ENCODE data around the gene ASMTL.
A peak's percentile ranks its signal among the peaks of the same experiment; 100 is the strongest.
"Not testable (repeated sequence)": the region's sequence is repeated elsewhere in the genome, so short reads cannot be mapped to it uniquely, and the experiment has no call there.

ASMTL gene, protein sequence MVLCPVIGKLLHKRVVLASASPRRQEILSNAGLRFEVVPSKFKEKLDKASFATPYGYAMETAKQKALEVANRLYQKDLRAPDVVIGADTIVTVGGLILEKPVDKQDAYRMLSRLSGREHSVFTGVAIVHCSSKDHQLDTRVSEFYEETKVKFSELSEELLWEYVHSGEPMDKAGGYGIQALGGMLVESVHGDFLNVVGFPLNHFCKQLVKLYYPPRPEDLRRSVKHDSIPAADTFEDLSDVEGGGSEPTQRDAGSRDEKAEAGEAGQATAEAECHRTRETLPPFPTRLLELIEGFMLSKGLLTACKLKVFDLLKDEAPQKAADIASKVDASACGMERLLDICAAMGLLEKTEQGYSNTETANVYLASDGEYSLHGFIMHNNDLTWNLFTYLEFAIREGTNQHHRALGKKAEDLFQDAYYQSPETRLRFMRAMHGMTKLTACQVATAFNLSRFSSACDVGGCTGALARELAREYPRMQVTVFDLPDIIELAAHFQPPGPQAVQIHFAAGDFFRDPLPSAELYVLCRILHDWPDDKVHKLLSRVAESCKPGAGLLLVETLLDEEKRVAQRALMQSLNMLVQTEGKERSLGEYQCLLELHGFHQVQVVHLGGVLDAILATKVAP

DNA sequence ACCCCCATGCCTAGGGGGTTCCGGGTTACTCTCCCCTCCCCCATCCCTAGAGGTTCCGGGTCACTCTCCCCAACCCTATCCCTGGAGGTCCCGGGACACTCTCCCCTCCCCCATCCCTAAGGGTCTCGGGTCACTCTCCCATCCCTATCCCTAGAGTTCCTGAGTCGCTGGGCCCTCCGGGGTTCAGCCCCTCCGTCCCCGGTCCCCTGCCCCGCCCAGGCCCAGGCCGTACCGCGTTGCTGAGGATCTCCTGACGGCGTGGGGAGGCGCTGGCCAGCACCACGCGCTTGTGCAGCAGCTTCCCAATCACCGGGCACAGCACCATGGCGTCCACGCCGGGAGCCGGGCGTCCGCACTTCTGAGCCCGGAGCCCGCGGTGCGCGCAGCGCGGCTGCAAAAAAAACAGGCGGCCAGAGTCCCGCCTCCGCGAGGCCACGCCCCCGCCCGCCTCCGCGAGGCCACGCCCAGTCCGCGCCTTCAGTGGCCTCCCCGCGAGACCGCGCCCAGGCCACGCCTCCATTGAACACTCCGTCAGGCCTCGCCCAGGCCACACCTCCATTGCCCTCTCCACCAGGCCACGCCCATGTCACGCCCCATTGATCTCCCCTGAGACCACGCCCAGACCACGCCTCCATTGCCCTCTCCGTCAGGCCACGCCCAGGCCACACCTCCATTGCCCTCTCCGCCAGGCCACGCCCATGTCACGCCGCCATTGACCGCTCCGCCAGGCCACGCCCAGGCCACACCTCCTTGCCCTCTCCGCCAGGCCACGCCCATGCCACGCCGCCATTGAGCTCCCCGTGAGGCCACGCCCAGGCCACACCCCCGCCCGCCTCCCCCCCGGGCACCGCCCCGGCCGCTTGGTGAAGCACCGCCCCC is at the start of gene ASMTL:
ASMTL (minus strand) TSS at position 394 of the 879 bp plus-strand sequence; CDS start at position 325, 69 bp downstream.
- peak; percentile 100 for DNase-seq (ENCODE audit: low read depth in 2 of 2)

DNA sequence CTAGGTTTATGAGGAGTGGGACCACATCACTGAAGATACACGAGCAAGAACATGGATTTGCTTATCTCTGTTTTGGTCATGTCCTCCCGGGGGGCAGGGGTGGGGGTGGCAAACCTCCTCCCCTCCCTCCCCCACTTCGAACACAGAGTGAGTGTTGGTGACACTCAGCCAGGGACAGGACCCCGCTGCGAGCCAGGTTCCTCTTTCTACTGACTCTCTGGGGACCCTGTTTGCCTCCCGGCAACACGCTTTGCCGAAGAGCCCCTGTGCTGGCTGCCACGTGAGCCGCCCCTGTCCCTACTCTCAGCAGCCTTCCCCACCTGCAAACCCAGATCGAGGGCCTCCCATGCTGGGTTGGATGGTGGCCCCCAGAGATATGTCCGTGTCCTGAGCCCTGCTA is 49.5 kb upstream of the ASMTL start:
- no peak for DNase-seq (ENCODE audit: low read depth in 2 of 2)

DNA sequence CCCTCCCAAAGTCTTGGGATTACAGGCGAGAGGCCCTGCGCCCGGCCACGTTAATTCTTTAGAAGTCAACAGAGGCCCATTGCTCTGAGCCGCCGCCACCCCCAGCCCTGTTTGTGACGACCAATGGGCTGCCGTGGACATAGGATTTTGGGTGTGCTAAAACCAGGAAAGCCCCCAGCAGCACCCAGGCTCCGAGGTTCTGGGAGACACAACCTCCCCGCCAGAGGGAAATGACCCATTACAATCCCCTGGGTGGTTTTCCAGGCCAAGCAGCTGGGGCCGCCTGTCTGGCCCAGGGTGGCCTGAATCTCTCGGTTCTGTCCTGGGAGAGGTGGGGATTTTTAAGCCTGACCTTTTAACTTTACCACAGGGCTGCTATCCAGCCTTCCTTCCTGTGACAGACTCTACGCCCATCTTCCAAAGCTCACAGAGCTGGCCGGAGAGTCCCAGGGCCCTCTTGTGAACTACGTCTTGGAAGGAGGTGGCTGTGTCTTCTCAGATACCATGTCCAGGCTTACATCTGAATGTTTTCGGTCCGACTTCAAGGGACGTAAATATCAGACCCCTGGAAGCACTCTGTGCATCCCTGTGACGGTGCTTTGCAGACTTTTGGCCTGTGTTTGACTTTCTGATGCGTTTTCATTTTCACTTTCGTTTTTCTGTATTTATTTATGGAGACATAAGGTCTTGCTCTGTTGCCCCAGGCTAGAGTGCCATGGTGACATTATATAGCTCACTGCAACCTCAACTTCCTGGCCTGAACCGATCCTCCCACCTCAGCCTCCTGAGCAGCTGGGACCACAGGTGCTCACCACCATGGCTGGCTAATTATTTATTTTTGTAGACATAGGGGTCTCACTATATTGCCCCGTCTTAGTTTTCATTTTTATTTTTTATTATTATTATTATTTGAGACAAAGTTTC is 48.3 kb upstream of the ASMTL start:
- DNase-seq (ENCODE audit: low read depth in 2 of 2) = no peak

DNA sequence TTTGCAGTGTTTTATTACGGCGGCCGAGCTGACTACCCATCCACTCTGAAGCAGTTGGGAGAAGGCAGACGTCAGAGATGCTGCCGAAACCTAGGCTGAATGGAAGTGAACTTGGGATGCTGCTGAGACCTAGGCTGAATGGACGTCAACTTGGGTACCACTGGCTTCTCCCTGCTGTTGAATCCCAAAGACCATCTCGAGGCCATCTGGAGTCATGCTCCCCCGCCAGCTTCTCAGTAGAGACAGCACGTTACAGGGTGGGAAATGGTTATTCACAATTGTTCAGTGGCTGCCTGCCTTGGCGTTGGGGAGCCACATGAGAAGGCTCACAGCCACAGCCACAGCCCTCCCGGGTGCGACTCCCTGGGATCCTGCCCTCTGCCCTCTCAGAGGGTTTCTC is 43.4 kb upstream of the ASMTL start:
- DNase-seq (ENCODE audit: low read depth in 2 of 2) = no peak

DNA sequence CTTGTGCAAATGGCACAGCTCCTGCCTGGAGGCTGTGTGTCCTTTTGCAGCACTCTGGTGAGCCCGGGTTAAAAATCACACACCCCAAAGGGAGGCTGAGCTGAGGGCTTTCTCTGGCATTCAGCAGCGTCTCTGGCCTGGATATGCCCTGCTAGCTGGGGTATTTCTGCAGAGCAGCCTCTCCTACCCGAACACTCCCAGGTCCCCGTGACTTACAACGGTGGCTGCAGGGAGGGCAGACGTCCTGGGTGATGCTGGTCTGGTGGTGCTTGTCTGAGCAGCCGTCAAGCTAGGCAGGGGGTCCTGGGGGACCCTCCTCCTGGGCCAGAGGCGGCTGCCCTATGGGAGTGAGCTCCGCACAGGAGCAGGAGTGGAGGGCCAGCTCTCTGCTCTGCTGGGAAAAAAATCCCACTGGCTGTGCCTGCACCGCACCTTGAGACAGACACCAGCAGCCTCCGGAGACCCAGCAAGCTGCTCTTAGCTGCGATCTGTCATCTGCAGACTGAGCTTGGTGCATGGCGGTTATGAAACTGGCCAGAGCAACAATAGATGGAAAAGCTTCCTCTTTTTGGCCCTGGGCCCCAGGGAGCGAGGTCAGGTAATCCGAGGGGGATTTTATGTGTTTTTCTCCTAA is 41.3 kb upstream of the ASMTL start:
- DNase-seq (ENCODE audit: low read depth in 2 of 2) = no peak

DNA sequence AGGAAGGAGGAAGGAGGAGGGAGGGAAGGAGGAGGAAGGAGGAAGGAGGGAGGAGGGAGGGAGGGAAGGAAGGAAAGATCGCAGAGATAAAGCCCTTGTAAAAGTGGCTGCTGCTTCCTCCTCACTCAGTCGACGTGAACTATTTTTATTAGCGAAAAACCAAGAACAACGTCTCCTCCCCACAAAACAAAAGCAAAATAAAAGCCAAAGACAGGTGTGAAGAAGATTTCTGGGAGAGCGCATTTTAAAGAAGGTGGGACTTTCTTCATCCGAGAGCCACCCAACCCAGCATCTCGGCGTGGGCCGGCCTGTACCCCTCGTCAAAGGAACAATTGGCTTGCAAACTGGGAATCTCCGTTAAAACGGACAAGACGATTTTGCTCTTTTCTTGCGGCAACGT is 40.7 kb upstream of the ASMTL start:
- DNase-seq (ENCODE audit: low read depth in 2 of 2) = no peak

DNA sequence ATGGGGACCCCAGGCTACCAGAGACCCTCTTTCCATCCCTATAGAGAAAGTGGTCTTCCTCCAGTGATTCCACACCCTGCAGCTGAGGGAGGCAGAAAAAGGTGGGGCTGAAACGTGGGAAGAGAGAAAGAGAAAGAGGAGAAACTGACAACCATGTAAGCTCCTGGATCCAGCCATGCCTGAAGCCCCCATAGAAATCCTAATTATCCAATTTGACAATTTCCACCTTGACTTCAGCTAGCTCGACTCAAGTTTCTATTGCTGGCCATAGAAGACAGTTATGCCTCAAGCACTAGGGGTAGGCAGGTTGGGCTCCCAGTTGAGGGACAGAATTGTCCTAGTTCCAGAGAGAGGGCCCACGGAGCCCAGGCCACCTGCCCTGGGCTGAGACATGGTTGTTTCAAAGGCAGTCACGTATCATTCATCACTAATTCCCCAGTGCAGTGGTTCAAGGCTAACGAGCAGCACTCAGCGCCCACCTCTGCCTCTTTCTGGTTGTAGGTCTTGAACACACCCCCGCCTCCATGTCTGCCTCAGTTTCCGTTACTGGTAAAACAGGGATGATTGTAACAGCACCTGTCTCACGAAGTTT is 39.8 kb upstream of the ASMTL start:
- no peak for DNase-seq (ENCODE audit: low read depth in 2 of 2)

DNA sequence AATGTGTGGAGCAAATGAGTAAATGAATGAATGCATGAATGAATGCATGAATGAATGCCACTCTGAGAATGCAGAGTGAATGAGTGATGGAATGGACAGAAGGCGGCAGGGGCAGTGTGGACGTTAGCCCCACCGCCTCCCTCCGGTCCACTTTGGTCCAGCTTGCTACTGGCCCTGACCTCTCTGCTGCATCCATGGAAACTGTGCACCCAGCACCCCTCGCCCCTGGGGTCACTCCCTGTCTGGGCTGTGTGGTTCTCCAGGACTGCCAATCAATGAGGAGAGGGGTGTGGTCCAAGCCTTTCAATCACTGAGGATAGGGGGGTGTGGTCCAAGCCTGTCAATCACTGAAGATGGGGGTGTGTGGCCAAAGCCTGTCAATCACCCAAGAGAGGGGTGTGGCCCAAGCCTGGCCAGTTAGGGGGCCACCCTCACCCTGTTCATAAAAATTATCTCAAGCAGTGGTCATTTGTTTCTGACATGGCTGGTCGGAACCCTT is 39.2 kb upstream of the ASMTL start:
- DNase-seq (ENCODE audit: low read depth in 2 of 2) = peak; percentile 52 to 62

DNA sequence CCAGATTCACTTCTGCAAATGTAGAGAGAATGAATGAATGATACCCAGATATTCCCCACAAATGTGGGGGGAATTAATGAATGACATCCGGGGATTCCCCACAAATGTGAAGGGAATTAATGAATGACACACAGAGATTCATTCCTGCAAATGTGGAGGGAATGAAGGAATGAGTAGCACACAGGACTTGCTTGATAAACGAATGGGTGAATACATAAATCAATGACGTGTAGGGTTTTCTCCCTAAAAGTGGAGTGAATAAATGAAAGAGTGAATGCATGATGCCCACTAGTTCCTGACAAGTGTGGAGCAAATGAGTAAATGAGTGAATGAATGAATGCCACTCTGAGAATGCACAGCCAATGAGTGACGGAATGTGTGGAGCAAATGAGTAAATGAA is 38.5 kb upstream of the ASMTL start:
- DNase-seq (ENCODE audit: low read depth in 2 of 2) = not testable (repeated sequence)

DNA sequence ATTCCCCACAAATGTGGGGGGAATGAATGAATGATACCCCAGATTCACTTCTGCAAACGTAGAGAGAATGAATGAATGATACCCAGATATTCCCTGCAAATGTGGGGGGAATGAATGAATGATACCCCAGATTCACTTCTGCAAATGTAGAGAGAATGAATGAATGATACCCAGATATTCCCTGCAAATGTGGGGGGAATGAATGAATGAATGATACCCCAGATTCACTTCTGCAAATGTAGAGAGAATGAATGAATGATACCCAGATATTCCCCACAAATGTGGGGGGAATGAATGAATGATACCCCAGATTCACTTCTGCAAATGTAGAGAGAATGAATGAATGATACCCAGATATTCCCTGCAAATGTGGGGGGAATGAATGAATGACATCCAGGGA is 38.0 kb upstream of the ASMTL start:
- DNase-seq (ENCODE audit: low read depth in 2 of 2) = not testable (repeated sequence)

DNA sequence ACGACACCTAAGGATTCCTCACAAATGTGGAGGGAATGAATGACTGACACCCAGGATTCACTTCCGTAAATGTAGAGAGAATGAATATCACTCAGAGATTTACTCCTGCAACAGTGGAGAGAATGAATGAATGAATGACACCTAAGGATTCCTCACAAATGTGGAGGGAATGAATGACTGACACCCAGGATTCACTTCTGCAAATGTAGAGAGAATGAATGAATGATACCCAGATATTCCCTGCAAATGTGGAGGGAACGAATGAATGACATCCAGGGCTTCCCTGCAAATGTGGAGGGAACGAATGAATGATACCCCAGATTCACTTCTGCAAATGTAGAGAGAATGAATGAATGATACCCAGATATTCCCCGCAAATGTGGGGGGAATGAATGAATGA is 36.6 kb upstream of the ASMTL start:
- DNase-seq (ENCODE audit: low read depth in 2 of 2) = not testable (repeated sequence)

DNA sequence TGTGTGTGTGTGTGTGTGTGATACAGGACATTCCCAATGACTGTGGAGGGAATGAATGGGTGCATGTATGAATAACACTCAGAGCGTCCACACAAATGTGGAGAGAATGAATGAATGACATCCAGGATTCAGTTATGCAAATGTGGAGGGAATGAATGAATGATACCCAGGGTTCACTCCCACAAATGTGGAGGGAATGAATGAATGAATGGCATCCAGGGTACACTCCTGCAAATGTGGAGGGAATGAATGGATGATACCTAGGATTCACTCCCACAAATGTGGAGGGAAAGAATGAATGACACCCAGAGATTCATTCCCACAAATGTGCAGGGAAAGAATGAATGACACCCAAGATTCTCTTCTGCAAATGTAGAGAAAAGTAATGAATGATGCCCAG is 36.0 kb upstream of the ASMTL start:
- DNase-seq (ENCODE audit: low read depth in 2 of 2) = no peak

DNA sequence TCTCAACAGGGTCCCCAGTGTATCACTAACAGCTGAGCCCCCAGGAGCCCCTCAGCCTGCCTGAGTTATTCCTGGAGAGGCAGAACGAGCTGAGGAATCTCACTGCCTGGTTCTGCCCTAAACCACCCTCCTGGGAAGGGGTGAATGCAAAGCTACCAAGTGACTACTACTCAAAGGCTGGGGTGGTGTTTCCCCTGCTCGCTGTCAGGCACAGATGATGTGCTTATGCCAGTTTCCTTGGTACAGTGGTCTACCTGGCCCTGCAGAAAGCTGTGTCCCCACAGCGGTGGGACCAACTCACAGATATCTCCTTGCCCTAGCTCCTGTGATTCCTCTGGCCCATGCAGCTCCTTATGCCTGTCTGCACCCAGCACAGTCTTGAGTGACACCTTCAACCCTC is 35.4 kb upstream of the ASMTL start:
- DNase-seq (ENCODE audit: low read depth in 2 of 2) = no peak

DNA sequence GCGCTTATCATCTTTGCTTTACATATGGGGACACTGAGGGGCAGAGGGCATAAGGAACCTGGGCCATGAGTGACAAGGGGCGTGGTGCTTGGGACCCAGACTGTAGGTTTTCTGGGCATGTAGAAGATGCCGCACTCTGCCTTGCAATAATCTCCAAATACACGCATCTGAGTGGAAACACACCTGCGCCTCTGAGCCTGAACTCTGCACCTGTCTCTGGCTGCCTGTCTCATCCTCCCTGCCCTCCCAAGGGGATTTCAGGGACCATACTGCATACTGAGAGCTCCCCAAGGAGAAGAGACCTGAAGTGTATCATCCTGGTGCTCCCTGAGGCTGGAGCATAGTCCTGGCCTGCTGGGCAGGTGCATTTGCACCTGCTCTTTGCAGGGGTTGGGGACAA is 34.7 kb upstream of the ASMTL start:
- DNase-seq (ENCODE audit: low read depth in 2 of 2) = no peak

DNA sequence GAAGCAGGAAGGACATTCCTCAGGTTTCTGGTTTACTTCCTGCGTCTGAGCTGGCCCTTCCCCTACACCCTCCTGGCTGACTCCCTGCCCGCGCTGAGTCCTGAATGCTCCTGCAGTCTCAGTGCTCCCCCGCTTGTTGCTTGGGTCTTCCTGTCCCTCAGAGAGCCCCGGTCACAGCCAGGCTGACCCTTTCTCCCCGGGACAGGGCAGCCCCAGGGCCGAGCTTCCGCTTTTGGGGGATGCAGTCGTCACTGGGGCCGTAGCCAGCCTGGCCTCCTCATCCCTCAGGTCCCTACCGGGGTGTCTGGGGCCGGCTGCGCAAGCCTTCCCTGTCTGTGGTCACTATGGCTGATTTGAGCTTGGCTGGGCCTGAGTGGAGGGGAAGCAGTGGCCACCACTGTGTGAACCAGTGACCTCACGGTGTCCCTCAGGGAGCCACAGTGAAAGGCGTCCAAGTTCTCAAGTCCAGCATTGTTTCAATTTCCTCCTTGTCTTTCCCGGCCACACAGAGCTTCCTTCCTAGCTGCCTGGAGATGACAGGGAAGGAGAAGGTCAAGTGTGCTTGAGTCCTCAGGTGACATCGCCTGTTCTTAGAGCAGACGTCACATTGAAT is 34.1 kb upstream of the ASMTL start:
- no peak for DNase-seq (ENCODE audit: low read depth in 2 of 2)

DNA sequence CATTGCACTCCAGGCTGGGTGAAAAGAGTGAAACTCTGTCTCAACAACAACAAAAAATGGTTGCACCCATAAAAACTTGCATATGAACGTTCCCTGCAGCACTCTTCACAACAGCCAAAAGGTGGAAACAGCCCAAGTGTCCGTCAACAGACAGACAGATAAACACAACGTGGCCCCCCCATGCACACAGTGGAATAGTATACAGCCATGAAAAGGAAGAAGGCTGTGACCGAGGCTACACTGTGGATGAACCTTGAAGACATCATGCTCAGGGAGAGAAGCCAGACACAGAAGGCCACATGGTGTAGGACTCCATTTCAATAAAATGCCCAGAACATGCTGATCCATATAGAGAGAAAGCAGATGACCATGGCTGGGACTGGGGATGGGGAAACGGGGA is 33.5 kb upstream of the ASMTL start:
- no peak for DNase-seq (ENCODE audit: low read depth in 2 of 2)

DNA sequence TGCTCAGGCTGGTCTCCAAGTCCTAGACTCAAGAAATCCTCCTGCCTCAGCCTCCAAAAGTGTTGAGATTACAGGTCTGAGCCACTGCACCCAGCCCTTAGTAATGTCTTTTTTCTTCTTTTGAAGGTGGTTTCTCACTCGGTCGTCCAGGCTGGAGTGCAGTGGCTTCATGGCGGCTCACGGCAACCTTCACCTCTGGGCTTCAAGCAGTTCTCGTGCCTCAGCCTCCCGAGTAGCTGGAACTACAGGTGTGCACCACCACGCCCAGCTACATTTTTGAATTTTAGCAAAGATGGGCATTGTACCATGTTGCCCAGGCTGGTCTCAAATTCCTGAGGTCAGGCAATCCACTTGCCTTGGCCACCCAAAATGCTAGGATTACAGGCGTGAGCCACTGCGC is 32.3 kb upstream of the ASMTL start:
- DNase-seq (ENCODE audit: low read depth in 2 of 2) = no peak

DNA sequence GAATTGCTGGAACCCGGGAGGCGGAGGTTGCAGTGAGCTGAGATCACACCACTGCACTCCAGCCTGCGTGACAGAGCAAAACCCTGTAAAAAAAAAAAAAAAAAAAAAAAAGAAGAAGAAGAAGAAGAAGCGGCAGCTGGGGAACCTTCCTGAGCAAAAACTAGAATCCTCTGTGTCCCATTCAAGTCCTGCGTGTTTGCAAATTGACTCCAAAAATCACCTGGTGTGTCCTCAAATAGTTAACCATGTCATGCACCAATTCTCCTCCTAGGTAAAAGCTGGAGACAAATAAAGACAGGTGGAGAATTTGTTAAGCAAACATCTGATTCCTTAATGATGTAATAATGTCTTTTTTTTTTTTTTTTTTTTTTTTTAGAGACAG is 31.9 kb upstream of the ASMTL start:
- no peak for DNase-seq (ENCODE audit: low read depth in 2 of 2)

DNA sequence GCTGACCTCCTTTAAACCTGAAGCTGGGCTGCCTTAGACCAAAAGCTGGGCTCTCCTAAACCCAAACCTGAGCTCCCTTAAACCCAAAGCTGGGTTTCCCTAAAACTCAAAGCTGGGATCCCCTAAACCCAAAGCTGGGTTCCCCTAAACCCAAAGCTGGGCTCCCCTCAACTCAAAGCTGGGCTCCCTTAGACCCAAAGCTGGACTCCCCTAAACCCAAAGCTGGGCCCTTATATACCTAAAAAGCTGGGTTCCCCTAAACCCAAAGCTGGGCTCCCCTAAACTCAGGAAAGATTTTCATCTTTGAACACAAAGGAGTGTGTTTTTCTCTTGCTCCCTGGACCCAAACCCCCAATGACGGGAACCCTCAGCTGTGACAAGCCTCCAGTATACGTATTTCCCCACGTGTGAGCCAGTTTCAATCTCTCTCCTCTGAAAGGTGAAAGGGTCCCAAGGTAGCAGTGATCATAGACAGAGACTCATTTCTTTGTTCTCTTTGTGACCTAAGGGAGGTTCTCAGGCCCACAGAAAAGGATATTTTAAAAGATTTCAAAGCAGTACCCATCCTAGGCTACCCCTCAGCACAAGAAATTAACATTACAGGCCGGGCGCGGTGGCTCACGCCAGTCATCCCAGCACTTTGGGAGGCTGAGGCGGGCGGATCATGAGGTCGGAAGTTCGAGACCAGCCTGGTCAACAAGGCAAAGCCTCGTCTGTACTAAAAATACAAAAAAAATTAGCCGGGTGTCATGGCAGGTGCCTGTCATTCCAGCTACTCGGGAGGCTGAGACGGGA is 31.3 kb upstream of the ASMTL start:
- DNase-seq (ENCODE audit: low read depth in 2 of 2) = no peak

Data from stimulated activated CD4-positive, alpha-beta T cell treated with anti-CD3 and anti-CD28 coated beads, Interleukin-15, amount 100 ng/mL, for 48 hours (primary cell).